ENCODE results near the gene FAM163B.

FAM163B gene

GRCh38 chr9:133598978-133599377 lies 10.2 kb downstream of the FAM163B start:
- no peaks in the 10 kb centered on the region for H3K27me3 ChIP-seq (ENCODE audit: insufficient read depth, poor library complexity, severe bottlenecking)
- DNase-seq (ENCODE audit: low read depth in 1 of 2, low spot score in 1 of 2), result no peak
- no peak for TF ChIP-seq POLR2AphosphoS5 (IDR thresholded peaks at IDR 0.05; ENCODE audit: low read depth)
- TF ChIP-seq CTCF (IDR thresholded peaks at IDR 0.05; ENCODE audit: insufficient read depth, low read length), result no peak
- TF ChIP-seq REST (IDR thresholded peaks at IDR 0.05; ENCODE audit: insufficient replicate concordance, low read depth), result no peak
- no peak for TF ChIP-seq GABPA (IDR thresholded peaks at IDR 0.05; ENCODE audit: low read depth)
- TF ChIP-seq SPI1 (IDR thresholded peaks at IDR 0.05; ENCODE audit: borderline replicate concordance, low read depth), result no peak
- H3K4me3 ChIP-seq (replicated peaks; ENCODE audit: insufficient read depth, low read length), result no peak overlapping the region
- no peak overlapping the region for H3K27ac ChIP-seq (replicated peaks)

GRCh38 chr9:133597316-133597957 lies 11.8 kb downstream of the FAM163B start:
- no peak for DNase-seq (ENCODE audit: low read depth in 1 of 2, low spot score in 1 of 2)
- TF ChIP-seq CTCF (IDR thresholded peaks at IDR 0.05; ENCODE audit: insufficient read depth, low read length), result no peak
- no peak for TF ChIP-seq SPI1 (IDR thresholded peaks at IDR 0.05; ENCODE audit: borderline replicate concordance, low read depth)
- TF ChIP-seq REST (IDR thresholded peaks at IDR 0.05; ENCODE audit: insufficient replicate concordance, low read depth), result no peak
- TF ChIP-seq GABPA (IDR thresholded peaks at IDR 0.05; ENCODE audit: low read depth), result no peak
- TF ChIP-seq POLR2AphosphoS5 (IDR thresholded peaks at IDR 0.05; ENCODE audit: low read depth), result no peak
- Histone ChIP-seq H3K4me3 (replicated peaks; ENCODE audit: insufficient read depth, low read length) (no peak overlapping the region), H3K27ac (replicated peaks) (no peak overlapping the region), H3K27me3 (ENCODE audit: insufficient read depth, poor library complexity, severe bottlenecking) (no peaks in the 10 kb centered on the region)

- TF ChIP-seq REST (IDR thresholded peaks at IDR 0.05; ENCODE audit: insufficient replicate concordance, low read depth) (no peak), SPI1 (IDR thresholded peaks at IDR 0.05; ENCODE audit: borderline replicate concordance, low read depth) (no peak), POLR2AphosphoS5 (IDR thresholded peaks at IDR 0.05; ENCODE audit: low read depth) (no peak), GABPA (IDR thresholded peaks at IDR 0.05; ENCODE audit: low read depth) (no peak), CTCF (IDR thresholded peaks at IDR 0.05; ENCODE audit: insufficient read depth, low read length) (no peak)
Observed at GRCh38 chr9:133595910-133596309, 13.3 kb downstream of the FAM163B start.

More at GRCh38 chr9:133595910-133596309, 13.3 kb downstream of the FAM163B start:
- H3K4me3 ChIP-seq (replicated peaks; ENCODE audit: insufficient read depth, low read length), result no peak overlapping the region
- no peak overlapping the region for H3K27ac ChIP-seq (replicated peaks)
- DNase-seq (ENCODE audit: low read depth in 1 of 2, low spot score in 1 of 2), result no peak
- no peaks in the 10 kb centered on the region for H3K27me3 ChIP-seq (ENCODE audit: insufficient read depth, poor library complexity, severe bottlenecking)
